GM21737 (cell line): Measurements from ENCODE around the gene SH3RF3.
"Not testable (repeated sequence)": the region's sequence is repeated elsewhere in the genome, so short reads cannot be mapped to it uniquely, and the experiment has no call there.

Experiments
- ATAC-seq: cut with Tn5 transposase; IDR thresholded peaks from one replicate; pipeline ENCODE4 v1.9.1; 2021; ENCODE audit warnings: mild to moderate bottlenecking, moderate library complexity; ENCODE audit not compliant: unreplicated experiment

Gene SH3RF3

DNA sequence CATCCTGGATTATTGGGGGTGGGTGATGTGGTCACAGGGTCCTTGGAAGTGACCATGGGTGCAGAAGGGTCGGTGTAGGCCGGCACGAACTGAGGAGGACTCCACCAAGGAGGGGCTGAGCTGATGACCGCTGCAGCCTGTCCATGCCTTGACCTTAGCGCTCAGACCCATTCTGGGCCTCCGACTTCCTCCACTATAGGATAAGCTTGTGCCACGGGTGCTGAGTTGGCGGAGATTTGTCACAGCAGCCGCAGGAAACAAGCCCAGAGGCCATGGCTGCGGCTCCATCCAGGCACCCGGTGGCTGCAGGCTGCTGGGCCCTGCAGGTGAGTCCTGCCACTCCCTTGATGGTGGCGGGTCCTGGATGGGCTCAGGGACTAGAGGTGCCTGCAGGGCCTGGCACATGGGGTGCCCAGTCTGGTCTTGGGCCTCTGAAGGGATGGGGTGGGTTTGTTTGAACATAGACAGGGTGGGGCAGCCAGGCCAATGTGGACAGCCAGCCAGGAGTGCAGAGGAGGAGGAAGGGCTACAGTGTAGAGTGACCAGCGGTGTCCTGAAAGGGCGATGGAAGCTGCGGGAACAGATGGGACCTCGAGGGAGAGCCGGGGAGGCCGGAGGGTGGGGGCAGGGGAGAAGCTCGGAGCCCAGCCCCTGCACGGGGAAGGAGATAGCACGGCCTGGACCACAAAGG, 400.0 kb downstream of the SH3RF3 start:
- no peak for ATAC-seq

DNA sequence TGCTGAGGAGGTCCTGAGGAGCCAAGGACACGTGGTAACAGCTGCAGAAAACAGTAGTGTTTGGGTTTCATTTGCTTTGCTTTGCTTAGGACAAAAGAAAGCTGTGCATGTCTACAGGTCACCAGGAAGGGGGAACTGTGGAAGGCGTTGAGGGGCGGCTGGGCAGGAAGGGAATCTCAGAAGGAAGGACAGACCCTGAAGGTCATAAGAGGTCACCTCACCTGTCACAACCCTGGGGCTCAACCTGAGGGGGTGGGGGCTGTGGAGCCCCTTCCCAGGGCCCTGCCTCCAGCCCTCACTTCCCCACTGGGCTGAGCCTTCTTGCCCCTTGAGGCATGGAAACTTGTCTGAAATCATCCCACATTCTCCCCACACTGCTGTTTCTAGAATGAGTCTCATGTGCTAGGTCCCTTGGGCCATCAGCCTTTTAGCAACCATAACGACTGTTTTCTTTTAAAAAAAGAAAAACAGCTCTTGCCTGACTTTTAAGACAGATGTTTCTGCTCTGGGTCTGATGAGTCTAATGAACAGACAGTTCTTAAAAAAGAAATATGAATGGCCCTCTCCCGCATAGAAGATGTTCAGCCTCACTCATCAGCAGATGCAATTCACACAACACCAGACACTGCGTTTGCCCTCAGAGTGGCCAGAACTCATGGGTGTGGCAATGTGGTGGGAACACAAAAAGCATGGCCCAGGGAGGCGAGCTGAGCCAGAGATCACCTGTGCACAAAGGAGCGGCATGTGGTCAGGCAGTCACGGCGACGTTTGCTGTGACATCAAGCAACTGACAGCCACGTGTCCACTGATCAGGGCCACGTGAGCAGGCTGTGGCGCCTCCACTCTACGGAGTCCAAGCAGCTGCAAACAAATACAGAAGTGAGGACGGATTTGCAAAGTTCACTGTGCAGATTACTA, 400.8 kb downstream of the SH3RF3 start:
- ATAC-seq: no peak

- no peak for ATAC-seq
Measured at GRCh38 chr2:109530712-109531111, 401.7 kb downstream of the SH3RF3 start.

DNA sequence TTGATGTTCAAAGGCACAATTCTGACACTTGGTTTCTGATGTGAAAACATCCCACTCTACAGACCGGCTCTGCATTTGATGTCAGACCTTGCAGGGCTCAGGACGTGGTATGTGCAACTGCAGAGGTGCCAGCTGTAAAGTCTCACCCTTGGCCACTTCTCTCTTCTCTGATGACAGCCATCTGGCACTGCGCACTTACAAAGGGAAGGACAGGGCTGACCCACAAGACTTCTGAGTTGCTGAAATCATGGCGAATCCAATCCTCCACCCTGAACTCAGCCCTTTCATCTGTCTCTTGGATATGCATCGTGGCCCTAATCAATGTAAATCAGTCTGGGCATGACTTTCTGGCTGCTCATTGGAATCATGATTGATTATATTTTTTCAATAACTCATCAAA, 402.2 kb downstream of the SH3RF3 start:
- ATAC-seq: no peak

DNA sequence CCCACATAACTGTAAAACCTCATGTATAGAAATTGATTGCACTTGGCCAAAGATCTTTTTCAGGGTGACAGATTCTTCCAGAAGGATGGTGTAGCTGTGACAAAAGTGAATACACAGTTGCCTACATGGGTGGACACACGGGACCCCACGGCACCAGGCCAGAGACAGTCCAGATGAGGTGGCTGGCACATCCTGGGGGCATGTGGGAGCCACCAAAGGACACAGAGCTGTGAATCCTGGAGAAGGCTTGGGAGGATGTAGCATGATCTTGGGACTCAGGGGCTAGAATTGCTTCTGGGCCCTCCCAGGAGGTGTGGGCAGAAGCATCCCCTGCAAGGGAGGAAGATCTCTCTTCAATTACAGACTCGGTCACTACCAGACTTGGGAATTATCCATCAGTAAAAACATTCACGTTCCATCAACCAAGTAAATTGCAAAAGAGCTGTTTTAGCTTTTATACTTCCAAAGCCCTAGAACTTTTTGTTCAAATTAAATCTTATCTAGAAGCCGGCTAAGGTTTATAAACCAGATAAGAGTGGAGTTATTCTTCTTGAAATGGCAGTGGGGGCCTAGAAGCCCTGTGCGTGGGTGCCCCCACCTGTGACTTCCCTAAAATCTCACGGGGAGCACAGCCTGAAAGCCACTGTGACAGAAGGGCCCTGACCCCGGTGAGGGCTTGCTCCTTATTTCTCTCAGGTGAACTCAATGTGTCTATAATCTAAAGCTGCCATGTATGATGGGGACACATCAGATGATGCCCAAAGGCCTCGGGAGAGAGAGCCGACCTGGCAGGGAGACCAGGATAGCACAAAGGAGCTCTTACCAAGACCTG, 403.1 kb downstream of the SH3RF3 start:
- no peak for ATAC-seq

GRCh38 chr2:109532728-109533076, 403.7 kb downstream of the SH3RF3 start:
- no peak for ATAC-seq

- no peak for ATAC-seq
Measured at GRCh38 chr2:109533823-109534222, 404.8 kb downstream of the SH3RF3 start.

DNA sequence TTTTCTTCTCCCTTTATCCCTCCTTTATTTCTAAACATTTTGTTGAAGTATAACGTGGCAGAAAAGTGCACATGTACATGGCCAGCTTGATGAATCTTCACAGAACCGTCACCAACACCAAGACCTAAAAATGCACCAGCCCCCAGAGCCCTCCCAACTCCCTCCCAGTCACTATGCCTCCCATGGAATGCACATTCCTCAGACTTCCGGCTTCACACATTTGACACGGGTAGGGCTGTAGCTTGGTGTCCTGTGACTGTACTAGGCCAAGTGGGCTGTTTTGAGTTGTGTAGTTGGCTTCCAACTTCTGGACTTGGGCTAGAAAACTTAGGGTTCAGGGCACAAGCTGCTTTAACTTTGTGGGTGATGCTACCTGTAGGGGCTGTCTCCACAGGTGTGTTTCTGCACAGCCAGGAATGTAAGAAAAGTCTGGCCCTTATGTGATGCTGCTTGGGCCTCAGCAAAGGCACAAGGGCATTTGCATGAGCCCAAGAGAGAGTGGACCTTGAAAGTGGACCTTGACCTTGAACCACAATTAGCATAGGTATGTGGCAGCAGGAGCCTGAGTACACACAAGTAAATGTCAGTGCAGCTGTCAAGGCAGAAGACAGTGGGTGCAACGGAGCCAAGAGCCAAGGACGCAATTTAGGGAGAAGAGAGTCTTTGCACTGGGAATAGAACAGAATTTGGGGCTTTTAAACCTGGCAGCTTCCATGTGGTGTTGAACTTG, 406.4 kb downstream of the SH3RF3 start:
- no peak for ATAC-seq

DNA sequence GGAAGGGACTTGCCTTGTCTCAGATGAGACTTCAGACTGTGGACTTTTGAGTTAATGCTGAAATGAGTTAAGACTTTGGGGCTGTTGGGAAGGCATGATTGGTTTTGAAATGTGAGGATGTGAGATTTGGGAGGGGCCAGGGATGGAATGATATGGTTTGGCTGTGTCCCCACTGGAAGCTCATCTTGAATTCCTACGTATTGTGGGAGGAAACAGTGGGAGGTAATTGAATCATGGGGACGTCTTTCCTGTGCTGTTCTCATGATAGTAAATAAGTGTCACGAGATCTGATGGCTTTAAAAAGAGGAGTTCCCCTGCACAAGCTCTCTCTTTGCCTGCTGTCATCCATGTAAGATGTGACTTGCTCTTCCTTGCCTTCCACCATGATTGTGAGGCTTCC, 407.6 kb downstream of the SH3RF3 start:
- not testable (repeated sequence) for ATAC-seq

GRCh38 chr2:109537565-109538222, 408.7 kb downstream of the SH3RF3 start:
- ATAC-seq: no peak

GRCh38 chr2:109538546-109538945, 409.5 kb downstream of the SH3RF3 start:
- ATAC-seq: no peak

DNA sequence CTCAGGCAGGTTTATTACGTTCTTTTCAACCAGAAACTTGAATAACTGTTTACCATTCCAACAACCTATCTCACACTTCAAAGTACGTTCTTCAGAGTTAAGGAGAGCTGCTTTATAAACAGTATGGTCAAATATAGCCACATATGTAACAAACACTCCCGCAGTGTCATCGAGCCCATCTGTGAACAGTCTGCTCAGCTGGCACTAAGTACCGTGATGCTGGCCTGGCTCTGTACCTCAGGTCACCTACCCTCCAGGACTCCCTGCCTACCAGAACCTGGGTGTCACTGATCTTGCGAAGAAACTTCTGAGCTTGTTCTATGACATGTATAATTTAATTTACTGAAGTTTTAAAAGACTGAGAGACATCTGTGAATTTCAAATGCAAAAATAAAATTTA, 413.4 kb downstream of the SH3RF3 start:
- ATAC-seq: no peak

DNA sequence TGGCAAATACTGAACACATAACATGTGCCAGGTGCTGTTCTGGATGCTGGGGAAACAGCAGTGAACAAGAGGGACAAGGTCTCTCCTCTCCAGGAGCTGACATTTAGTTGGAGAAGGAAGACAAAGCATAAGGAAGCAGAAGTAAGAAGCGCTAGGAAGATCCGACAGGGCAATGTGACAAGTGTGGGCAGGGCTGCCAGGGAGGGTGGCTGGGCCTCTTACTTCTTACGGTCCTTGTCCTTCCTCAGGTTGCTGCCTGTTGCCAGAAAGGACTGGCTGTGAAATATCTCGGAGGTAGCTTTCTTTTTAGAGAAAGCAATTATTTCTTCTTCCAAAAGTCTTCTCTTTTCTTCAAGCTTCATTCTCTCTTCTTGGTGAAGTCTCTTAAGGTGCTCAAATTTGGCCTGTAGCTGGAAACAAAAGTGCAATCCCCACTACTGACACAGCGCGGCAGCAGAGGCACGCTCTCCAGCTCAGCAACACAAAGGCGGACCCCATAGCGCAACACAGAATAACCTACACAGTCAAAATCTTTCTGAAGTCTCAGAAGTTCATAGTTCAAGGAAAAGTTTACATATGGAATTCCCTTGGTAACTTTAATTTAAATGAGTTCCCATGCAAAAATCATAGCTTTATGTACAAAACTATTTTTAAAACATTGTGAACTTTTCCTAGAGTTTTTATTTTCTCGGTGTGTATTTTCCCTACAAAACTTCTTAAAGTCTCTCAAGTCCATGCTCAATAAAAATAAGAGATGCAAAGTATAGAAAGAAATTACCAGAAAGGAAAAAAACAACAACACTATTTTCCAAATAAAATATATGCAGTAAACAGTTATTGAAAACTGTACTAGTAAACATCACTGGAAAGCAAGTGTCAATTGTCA, 417.1 kb downstream of the SH3RF3 start:
- peak; percentile 60 for ATAC-seq

GRCh38 chr2:109547280-109547679, 418.3 kb downstream of the SH3RF3 start:
- ATAC-seq: no peak

DNA sequence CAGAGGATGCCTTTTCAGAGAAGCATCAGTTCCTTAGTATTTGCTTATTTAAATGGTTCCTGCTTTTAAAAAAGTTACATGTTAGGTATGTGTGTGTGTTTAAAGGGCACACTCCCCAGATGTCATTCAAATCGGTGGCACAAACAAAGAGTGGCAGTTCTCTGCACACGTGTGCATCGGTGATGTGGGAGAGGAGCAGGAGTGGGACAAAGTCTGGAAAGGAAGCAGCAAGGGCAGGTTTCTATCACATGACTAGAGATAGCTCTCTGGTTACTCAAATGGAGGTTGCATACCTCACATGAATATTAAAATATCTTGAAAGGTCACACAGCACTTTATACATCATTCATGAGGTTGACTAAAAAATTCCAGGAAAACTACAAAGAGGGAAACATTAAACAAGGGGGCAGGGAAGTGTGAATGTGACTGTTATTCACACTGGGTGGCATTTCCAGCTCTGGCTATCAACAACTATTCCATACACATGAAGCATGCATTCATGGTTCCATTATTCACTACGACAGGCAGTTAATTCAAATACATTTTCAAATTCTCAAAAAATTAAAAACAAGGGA, 420.1 kb downstream of the SH3RF3 start:
- no peak for ATAC-seq
